ENCODE data around the gene PIGU.

PIGU gene

DNA sequence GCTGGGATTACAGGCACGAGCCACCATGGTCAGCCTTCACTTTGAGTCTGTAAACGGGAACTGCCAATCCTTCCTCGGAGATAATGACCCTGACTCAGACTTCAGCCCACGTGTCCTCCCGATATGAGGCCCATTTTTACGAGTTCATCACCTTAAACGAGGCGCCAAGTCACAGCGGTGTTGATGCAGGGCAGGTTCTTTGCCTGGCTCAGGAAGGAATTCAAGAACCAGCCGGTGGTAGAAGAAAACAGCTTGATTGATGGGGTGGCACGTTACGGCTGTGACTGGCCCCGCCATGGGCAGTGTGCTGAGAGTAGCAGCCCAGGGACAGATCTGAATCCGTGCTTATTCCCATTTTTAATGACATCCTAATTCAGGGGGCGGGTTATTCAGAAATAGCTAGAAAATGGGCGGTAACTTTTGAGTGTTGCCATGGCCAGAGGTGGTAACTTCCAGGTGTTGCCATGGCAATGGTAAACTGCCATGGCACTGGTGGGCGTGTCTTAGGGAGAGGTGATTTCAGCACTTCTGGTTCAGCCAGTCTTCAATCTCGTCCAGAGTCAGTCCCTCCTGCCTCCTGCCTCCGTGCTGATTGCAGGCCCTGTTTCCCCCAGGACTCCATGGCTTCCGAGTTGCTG is 127.5 kb downstream of the PIGU start:
- no peak for DNase-seq

DNA sequence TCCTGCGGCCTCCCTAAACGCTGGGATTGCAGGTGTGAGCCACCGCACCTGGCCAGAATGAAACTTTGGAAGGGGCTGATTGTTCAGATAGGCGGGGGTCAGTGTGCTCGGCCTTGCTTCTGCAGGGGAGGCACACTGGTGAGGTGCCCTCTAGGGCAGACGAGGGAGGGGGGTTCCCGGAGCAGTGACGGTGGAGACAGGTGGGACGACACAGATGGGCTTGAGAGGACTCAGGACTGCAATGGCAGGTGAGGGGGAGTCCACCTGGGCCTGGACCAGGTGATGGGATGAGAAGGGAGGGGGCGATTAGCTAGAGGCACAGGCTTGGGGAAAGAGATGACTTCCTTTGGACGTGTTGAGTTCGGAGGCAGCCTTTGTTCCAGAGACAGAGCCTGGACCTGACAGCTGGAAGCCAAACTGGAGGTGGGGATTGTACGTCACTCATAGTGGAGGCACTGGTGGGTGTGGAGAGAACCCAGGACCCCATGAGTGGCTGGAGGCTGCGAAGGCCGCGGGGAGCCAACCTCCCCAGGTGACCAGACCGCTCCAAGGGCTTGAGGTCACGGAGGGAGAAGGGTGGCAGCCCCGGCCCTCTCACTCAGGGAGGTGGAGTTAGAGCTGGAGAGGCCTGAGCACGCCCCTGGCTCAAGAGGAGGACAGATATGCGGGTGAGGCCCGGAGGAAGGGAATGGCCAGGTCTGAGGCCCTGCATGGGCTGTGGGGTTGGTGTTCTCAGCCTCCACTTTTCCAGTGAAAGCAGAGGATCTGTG is 128.9 kb downstream of the PIGU start:
- no peak for DNase-seq

DNA sequence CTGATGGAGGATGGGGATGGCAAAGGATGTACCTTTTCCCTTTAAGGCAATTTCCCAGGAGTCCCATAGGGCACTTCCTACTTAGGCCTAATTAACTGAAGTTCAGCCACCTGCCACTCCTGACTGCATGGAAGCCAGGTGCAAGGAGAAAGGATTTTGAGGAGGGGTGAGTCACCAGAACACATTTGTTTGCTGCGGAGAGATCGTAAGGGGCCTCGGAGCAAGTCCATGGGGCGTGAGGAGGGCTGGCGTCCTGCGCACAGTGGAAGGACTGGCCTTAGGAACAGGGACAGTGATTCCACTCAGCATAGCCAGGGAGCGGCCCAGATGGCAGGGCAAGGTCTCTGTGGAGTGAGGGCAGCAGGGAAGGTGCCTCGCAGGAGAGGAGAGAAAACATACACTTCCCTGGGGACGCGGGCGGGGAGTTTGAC is 130.1 kb downstream of the PIGU start:
- DNase-seq, result peak; percentile 85

DNA sequence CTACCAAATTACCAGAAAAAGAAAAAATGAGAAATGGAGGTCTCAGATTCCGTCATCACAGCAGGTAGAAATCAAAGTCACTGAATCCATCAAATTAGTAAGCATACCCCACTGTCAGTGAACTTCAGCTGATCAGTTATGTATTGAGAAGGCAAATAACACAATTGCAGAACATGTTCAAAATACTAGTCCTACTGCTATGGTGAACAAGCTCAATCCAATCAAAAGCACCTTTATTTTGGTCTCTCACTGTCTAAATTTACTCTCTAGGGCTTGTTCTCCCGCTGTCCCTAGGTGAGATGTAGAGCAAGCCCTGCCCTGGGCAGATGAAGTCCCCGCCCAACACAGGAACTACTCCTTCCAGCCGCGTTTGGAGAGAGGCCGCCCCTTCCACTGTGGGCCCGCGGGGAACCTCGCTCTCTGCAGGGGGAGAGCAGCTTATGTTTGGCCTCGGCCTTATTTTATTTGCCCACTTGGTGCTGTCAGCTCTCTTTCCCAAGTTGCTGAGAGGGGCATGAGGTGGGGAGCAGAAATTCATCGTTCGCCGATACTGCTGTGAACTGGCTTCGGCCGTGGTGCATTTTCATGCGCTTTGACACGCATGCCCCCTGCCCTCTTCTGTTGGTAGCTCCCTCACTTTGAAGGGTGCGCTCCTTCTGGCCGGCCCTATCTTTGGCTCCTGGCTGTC is 132.6 kb downstream of the PIGU start:
- no peak for DNase-seq

DNA sequence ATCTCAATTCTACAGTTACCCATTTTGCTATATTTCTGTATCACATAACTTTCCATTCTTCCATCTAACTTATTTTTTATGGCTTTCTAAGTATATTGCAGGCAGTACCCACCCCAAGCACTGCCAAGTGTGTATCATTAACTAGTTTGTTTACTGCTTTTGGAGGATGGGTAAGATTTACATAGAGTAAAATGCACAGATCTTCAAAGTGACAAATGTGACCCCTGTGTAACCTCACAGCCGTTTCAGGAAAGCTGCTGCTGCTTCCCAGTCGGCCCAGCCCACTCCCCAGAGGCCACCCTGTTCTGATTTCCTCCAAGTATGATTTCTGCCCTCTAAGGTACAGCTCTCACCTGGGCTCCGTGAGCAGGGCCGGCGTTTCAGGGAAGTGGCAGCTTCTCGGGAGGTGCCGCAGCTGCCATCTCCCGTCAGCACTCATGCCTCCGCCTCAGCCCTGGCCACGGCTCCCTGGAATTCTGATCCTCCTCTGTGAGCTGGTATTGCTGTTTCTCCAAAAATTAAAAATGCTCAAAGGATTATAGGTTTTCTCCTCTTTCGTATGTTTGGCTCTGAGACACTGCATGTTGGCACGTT is 133.3 kb downstream of the PIGU start:
- DNase-seq, result no peak

DNA sequence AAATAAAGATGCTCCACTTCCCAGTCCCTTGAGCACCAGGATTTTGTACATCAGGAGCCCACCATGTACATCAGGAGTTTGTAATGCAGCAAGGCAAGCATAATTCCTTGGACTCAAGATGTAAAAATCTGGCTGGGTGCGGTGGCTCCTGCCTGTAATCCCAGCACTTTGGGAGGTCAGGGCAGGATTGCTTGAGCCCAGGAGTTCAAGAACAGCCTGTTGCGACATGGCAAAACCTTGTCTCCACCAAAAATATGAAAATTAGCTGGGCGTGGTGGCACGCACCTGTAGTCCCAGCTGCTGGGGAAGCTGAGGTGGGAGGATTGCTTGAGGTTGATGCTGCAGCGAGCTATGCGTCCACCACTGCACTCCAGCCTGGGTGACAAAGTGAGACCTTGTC is 134.5 kb downstream of the PIGU start:
- DNase-seq, result no peak

DNA sequence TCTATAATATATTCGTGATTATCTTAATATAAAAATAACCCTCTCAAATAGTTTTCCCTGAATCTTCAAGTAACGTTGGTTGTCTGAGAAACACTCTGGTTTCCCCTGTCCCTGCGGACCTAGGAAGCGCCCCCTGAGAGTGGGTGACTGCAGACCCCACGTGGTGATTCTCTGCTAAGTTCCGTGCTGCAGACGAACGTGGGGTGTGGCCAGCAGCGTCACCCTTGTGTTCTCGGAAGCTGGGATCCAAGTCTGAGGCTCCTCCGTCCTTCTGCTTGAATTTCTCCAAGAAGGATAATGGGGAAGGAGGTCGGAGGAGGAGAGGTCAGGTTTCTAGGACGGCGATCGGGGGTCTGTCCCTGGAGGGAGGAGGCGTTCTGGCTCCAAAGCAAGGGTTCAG is 135.0 kb downstream of the PIGU start:
- DNase-seq, result no peak

DNA sequence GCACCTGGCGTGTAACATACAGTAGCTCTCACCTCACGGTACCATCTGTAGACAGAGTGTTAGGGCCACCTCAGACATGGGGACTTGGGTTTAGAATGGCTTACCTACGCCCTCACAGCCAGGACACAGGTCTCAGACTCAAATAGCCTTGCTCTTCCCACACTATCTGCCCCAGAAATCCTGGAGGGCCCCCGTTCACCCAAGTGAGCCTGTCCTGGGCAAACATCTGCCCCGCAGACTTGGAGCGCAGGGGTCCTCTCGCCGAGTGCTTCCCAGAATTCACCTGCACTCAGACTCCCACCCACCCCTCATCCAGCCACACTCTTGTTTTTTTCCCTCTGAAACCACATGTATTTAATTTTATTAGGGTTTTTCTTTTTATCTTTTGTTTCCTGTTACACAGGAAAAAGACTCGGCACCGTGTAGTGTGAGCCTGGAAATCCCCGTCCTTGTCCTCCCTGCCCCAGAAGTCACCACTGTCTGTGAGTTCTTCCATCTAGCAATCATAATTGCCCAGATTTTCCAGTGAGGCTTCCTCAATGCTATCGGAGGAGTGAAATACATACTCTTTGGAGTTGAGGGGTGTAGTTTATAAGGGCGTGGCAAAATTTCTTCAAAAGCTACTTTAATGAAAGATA is 135.5 kb downstream of the PIGU start:
- no peak for DNase-seq

DNA sequence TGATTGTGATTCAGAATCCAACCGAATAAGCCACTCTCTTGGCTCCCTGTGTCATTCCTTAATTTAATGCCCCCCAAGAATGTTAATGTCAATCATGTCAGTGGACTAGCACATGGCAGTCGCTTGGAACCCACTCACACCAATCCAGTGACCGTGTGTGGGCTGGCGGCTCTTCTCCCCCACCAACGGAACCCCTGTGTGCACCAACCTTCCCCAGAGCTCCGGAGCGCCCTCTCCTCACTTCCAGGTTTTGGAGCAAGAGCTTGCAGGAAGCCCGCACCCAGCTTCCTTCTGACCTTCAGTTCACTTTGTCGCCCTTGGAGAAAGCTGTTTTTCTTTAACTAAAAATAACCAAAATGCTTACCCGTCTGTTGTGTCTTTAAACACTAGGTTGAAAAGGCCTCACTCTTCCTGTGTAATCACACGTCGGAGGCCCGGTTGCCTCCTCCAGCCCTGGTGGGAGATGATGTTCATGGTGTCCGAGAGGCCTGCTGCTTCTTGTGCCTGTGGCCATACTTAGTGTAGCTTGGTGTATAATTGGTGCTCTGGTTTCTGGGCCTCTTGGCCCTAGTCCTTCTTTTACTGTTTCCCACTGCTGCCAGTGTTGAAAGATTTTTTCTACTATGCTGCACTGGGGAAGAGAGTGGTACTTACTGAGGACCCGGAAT is 136.2 kb downstream of the PIGU start:
- DNase-seq, result no peak

DNA sequence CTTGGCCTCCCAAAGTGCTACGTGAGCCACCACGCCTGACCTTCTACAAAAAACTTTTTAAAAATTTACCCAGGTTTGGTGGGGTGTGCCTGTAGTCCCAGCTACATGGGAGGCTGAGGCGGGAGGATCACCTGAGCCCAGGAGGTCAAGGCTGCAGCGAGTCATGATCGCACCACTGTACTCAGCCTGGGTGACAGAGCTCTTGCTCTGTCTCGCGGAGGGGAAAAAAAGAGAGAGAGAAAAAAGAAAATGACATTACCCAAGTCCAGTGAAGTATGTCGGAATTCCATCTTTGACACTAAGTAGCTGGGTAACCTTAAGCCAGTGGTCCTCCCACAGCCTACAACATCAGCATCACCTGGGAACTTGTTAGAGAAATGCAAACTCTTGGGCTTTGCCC is 137.1 kb downstream of the PIGU start:
- no peak for DNase-seq

DNA sequence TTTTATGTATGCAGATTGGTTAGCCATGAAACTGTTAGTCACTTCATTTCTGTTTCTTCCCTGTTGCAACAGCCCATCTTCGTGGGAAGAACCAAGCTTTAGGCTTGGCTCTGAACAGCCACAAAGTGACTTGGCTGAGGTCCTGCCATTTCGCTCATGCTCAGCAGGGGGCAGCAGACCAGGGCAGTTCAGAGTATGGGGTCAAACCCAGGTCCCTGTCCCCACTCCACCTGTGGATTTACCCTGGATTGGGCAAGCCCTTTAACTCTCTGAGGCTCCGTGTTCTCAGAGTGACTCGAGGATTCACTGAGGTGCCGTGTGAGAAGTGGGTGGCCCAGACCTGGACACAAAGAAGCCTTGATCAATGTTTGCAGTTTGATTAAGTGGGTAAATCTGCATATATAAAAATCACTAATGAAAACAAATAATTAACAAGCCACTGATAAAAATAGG is 138.2 kb downstream of the PIGU start:
- DNase-seq, result peak; percentile 8

DNA sequence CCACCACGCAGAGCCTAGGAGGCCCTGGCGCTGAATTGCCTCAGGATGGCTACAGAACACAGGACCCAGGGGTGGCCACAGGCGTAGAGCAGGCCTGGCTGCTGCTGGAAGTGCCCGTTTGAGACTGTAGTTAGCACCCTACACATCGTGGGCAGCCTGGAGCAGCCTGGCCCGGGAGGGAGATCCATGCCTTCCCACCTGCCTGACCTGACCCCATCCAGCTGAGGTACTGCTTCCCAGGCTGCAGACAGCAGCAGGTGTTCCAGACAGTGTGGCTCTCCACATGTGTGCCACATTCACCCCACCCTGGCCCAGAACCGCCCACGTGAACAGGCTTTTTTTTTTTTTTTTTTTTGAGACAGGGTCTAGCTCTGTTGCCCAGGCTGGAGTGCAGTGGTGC is 139.2 kb downstream of the PIGU start:
- DNase-seq, result no peak

DNA sequence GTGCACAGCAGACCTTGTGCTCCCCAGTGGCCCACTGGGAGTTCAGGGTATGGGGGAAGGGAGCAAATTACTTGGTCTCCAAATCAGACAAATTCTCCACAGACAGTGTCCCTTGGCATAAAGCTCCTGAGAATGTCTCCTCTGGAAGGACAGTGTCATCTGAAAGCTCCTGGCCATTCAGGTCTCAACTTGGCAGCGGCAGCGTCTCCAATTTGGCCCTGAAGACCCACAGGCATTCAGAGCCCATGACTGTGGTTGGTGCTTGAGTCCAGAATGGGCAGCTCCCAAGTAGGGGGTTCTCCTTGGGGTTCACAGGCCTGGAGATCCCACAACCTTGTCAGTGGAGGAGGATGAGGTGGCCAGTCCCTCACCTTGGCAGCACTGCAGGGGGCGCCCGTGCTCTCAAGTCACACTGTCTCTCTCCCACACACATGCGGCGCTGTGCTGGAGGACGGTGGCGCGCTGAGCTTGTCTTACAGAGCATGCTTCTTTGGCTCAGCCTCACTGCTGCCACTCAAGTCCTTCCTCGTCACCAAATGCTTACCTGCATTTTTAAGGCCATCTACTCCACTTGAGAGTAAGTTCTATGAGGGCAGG is 140.0 kb downstream of the PIGU start:
- no peak for DNase-seq

DNA sequence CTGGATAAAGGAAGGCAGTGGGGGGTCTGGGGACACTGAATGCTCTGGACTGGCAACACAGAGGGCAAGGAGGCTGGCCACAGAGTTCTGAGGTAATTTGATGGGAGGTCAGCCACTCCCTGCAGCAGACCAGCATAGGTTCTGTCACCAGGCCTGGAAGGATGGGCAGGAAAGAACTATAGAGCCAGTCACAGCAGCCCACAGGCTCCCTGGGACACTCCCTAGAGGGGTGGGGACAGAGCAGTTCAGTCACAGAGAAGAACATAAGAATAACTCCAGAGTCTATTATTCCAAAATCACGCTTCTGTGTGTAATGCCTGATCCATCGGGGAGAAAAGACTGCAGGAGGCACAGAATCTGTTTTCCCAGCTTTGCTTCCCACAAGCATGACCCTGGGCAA is 141.0 kb downstream of the PIGU start:
- no peak for DNase-seq

DNA sequence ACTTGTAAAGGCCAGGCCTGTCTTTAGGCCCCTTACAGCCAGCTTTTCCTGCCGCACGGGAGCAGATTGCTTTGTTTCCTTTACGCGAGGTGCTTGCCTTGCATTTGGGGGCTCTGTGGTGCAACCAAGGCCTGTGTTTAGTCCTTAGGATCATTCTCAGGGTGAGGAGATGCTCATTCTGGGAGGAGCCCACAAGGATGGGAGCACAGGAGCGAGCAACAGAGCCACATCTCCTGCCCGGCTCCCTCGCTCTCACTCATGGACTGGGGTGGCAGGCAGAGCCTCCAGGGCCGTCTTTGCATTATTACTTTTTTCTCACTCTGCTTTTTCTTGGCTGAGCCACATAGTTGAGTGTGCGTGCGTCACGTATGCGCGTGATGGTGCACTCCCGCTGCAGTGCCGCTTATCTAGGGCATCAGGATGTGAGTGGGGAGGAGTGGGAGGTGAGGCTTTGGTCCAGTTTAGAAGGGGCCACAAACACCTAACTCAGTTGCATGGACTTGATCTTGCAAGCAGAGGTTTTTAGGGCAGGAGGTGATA is 141.5 kb downstream of the PIGU start:
- DNase-seq, result no peak

DNA sequence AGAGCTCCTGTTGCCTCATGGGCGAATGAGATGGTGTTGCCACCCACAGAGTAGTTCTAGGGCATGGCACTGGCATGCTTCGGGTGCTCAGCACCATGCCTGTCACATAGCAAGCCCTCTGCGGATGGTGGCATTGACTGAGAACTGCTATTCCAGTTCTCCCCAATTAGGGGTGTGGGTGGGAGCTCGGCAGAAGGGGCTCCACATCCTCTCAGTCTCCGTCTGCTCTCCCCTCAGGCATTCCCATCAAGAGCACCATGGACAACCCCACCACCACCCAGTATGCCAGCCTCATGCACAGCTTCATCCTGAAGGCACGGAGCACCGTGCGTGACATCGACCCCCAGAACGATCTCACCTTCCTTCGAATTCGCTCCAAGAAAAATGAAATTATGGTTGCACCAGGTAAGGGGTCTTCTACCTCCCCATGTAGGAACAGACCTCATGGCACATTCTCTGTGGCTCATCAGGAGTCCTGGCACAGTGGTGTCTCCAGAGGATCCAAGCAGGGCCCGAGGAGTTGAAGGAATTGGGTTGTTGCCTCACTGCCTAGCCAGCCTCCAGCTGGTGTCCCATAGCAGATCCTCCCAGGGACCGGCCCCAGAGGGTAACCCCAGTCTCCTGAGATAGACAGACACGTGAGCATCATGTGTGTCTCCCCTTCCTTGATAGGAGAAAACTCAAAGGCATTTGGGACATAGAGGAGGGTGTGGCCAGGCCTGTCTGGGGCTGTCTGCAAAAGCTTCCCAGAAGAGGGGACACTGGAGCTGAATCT is 142.3 kb downstream of the PIGU start:
- no peak for DNase-seq

DNA sequence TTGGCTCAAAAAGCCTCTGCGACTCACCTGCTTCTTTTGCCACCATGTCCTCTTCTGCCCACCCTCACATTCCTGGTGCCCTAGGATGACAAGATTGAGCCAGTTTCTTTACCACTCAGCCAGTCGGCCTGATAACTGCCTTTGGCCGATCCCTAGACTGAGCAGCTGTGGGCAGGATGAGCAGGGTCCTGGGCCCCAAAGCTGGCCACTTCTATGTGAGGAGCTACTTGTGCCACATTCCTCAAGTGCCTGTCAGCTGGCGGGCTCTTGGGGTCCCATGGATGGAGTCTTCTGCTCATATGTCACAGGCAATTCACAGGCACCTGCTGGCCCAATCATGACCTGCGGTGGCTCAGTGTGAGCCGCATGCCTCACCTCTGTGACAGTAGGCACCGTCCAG is 144.1 kb downstream of the PIGU start:
- DNase-seq, result no peak

DNA sequence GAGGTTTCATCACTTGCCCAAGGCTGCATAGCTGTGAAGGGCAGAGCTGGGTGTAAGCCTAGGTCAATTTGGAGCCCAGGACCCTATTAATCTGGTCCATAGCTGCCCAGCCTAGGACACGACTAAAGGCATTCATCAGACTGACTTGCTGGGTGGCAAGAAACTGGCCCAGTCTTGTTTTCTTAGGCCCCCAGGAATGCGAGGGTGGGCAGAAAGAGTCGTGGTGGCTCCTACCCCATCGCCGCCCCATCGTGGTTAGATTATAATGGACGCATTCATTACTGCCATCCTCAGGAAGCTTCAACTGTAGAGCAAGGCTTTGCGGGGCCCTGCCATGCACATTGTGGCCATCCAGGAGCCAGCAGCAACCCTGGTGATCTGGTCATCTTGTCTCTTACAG is 144.6 kb downstream of the PIGU start:
- no peak for DNase-seq

DNA sequence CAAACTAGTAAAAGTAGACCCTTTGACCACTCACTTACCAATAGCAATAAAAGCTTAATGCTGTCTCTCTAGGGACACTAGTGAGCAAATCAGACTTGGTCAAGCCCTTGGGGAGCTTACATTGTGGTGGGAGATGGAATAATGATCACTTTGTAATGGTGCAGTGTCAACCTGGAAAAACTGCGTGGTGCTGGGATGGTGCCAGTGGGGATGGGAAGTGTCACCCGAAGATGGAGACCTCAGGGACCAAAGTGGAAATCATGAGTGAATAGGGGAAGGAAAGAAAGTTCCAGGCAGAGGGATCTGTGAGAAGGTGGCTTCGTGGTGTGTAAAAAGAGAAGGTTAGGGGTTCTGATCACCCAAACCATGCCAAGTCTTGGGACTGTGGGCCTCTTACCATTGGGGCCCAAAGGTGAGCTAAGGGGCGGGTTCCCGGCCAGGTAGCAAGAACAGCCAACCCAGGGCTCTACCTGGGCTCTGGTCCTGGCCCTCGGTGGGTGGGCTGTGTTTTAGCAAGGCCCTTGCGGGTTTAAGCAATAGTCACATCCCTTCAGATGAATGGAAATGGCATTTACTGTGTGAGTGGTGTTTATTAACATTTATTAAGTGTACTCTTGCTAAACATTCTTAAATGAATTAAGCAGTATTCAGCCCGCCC is 145.2 kb downstream of the PIGU start:
- no peak for DNase-seq

DNA sequence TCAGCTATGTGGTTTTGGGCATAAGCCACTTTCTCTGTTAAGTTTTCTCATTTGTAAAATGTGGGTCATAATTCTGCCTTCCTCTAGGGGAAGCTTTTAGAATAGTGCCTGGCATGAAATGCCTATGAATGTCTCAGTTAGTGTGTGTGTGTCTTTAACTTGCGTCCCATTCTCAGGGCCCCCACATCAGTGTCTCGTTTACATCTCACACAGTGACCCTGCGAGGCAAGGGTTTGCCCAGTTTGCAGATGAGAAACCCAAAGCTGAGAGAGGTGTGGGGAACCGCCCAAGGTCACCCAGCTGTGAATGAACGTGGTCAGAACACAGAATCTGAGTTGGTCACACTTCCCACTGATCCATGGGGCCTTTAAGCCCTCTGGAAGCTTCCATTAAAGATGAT is 146.6 kb downstream of the PIGU start:
- DNase-seq, result no peak

DNA sequence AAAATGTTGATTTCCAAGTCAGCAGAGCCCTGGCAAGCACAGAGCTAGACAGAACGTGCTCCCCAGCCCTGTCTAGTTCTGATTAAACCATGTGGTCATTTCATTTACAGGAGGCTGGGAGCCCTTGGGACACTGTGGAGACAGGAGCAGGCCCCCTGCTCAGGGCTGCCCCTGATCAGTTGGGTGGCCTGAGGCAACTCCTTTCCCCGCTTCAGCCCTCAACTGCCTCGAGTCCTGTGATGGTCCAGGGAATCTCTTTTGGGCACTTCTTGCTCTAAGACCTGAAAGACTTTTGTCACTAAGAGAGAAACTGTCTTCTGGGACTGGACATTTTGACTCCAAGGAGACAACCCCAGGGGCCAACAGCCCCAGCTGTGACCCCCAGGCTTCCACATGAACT is 147.2 kb downstream of the PIGU start:
- DNase-seq, result no peak
